ENCODE data around the gene CYP26C1.

CYP26C1 gene

GRCh38 chr10:93059975-93060886 is at the start of gene CYP26C1:
Gene CYP26C1 (plus strand): TSS chr10:93060798. CDS start chr10:93061264, 466 bp downstream.
- no peak for DNase-seq

GRCh38 chr10:93015722-93016121 is 44.9 kb upstream of the CYP26C1 start:
- DNase-seq = no peak

- DNase-seq = no peak
Measured at GRCh38 chr10:93023013-93023650, 37.5 kb upstream of the CYP26C1 start.

- DNase-seq = no peak
Measured at GRCh38 chr10:93026072-93026471, 34.5 kb upstream of the CYP26C1 start.

GRCh38 chr10:93027508-93027907 is 33.1 kb upstream of the CYP26C1 start:
- DNase-seq = no peak

- DNase-seq = no peak
Measured at GRCh38 chr10:93028883-93029282, 31.7 kb upstream of the CYP26C1 start.

GRCh38 chr10:93030409-93030808 is 30.2 kb upstream of the CYP26C1 start:
- no peak for DNase-seq

- DNase-seq = no peak
Measured at GRCh38 chr10:93032105-93032808, 28.3 kb upstream of the CYP26C1 start.

- no peak for DNase-seq
Measured at GRCh38 chr10:93032809-93033137, 27.8 kb upstream of the CYP26C1 start.

GRCh38 chr10:93034426-93034825 is 26.2 kb upstream of the CYP26C1 start:
- DNase-seq = no peak

GRCh38 chr10:93039110-93039509 is 21.5 kb upstream of the CYP26C1 start:
- no peak for DNase-seq

GRCh38 chr10:93039721-93040120 is 20.9 kb upstream of the CYP26C1 start:
- peak; percentile 87 for DNase-seq

- DNase-seq = no peak
Measured at GRCh38 chr10:93054486-93054885, 6.1 kb upstream of the CYP26C1 start.

GRCh38 chr10:93058139-93058538 is 2.5 kb upstream of the CYP26C1 start:
- DNase-seq = no peak

- no peak for DNase-seq
Measured at GRCh38 chr10:93060887-93061593, 442 bp downstream of the CYP26C1 start.

GRCh38 chr10:93061594-93062513 is 1.3 kb downstream of the CYP26C1 start:
- DNase-seq = no peak

GRCh38 chr10:93062514-93063143 is 2.0 kb downstream of the CYP26C1 start:
- no peak for DNase-seq

GRCh38 chr10:93063144-93063976 is 2.8 kb downstream of the CYP26C1 start:
- DNase-seq = no peak

- DNase-seq = no peak
Measured at GRCh38 chr10:93063977-93064660, 3.5 kb downstream of the CYP26C1 start.

All from OCI-M1 (cell line).